ENCODE results near the gene MAPK1. TPM values are rescaled to one million over a fixed set of nuclear protein-coding genes. Genes with fewer than 3 reads are reported as not detected.
"Not testable (repeated sequence)": the region's sequence is repeated elsewhere in the genome, so short reads cannot be mapped to it uniquely, and the experiment has no call there.

Gene MAPK1
- total RNA-seq, 4 donors from 2014 or later, result 51.3 to 77.8 (median 66.0) TPM

GRCh38 chr22:21797444-21798221, 69.8 kb downstream of the MAPK1 start:
- Histone ChIP-seq H3K27ac (no peak overlapping the region), H3K27me3 (no peaks in the 10 kb centered on the region), H3K4me1 (peaks cover 3% of the 10 kb centered on the region), H3K36me3 (peaks cover 67% of the 10 kb centered on the region), H3K9me3 (no peaks in the 10 kb centered on the region), H3K4me3 (no peak overlapping the region)
- no peak for DNase-seq (ENCODE audit: low spot score in 2 of 2)
- WGBS, result 76% methylated on average over 5 of the region's 5 CpGs
- no peak for TF ChIP-seq CTCF (IDR thresholded peaks at IDR 0.05)
- no peak for TF ChIP-seq EP300 (IDR thresholded peaks at IDR 0.05)
- TF ChIP-seq POLR2A (IDR thresholded peaks at IDR 0.05), result no peak
- no peak for TF ChIP-seq POLR2AphosphoS5 (IDR thresholded peaks at IDR 0.05)

GRCh38 chr22:21796863-21797262, 70.6 kb downstream of the MAPK1 start:
- Histone ChIP-seq H3K27me3 (no peaks in the 10 kb centered on the region), H3K36me3 (peaks cover 59% of the 10 kb centered on the region), H3K9me3 (no peaks in the 10 kb centered on the region), H3K4me3 (no peak overlapping the region), H3K27ac (no peak overlapping the region), H3K4me1 (peaks cover 3% of the 10 kb centered on the region)
- 70% methylated on average over 5 of the region's 5 CpGs for WGBS
- TF ChIP-seq EP300 (IDR thresholded peaks at IDR 0.05) (no peak), POLR2AphosphoS5 (IDR thresholded peaks at IDR 0.05) (no peak), CTCF (IDR thresholded peaks at IDR 0.05) (no peak), POLR2A (IDR thresholded peaks at IDR 0.05) (no peak)
- DNase-seq (ENCODE audit: low spot score in 2 of 2), result no peak

- peaks cover 53% of the 10 kb centered on the region for H3K36me3 ChIP-seq
- H3K4me1 ChIP-seq, result peaks cover 6% of the 10 kb centered on the region
- no peak overlapping the region for H3K27ac ChIP-seq
- TF ChIP-seq POLR2AphosphoS5 (IDR thresholded peaks at IDR 0.05) (no peak), CTCF (IDR thresholded peaks at IDR 0.05) (no peak), EP300 (IDR thresholded peaks at IDR 0.05) (no peak), POLR2A (IDR thresholded peaks at IDR 0.05) (no peak)
- no peak for DNase-seq (ENCODE audit: low spot score in 2 of 2)
- H3K4me3 ChIP-seq, result no peak overlapping the region
- H3K27me3 ChIP-seq, result no peaks in the 10 kb centered on the region
- WGBS, result 93% methylated on average over 3 of the region's 3 CpGs
- no peaks in the 10 kb centered on the region for H3K9me3 ChIP-seq
These were observed 71.2 kb downstream of the MAPK1 start for GRCh38 chr22:21796231-21796630.

- WGBS, result 95% methylated on average over 10 of the region's 10 CpGs
- H3K9me3 ChIP-seq; DNase-seq (ENCODE audit: low spot score in 2 of 2); H3K4me3 ChIP-seq; H3K4me1 ChIP-seq; H3K27me3 ChIP-seq; H3K27ac ChIP-seq: not testable (repeated sequence)
- H3K36me3 ChIP-seq, result peaks cover 40% of the 10 kb centered on the region
These were observed 73.7 kb downstream of the MAPK1 start for GRCh38 chr22:21793716-21794115.

- H3K4me1 ChIP-seq, result peaks cover 3% of the 10 kb centered on the region
- H3K36me3 ChIP-seq, result peaks cover 41% of the 10 kb centered on the region
- no peak overlapping the region for H3K4me3 ChIP-seq
- TF ChIP-seq POLR2AphosphoS5 (IDR thresholded peaks at IDR 0.05) (no peak), POLR2A (IDR thresholded peaks at IDR 0.05) (no peak), EP300 (IDR thresholded peaks at IDR 0.05) (no peak), CTCF (IDR thresholded peaks at IDR 0.05) (no peak)
- no peaks in the 10 kb centered on the region for H3K27me3 ChIP-seq
- WGBS, result 51% methylated on average over 11 of the region's 11 CpGs
- no peak overlapping the region for H3K27ac ChIP-seq
- no peaks in the 10 kb centered on the region for H3K9me3 ChIP-seq
- DNase-seq (ENCODE audit: low spot score in 2 of 2), result no peak
These were observed 75.5 kb downstream of the MAPK1 start for GRCh38 chr22:21791635-21792625.

GRCh38 chr22:21790849-21791610, 76.4 kb downstream of the MAPK1 start:
- not testable (repeated sequence) for H3K4me3 ChIP-seq; H3K27ac ChIP-seq; H3K9me3 ChIP-seq; DNase-seq (ENCODE audit: low spot score in 2 of 2); H3K4me1 ChIP-seq; H3K27me3 ChIP-seq
- peaks cover 34% of the 10 kb centered on the region for H3K36me3 ChIP-seq
- WGBS, result 91% methylated on average over 11 of the region's 11 CpGs

Measured in suprapubic skin (tissue), 4 donors.